SU-DHL-6 (cell line): ENCODE results near the gene AOAH.

Experiments used
- H2AFZ ChIP-seq: fragments of 200-600 bp; sonication (generic); 2 replicates; pipeline ENCODE4 v1.6.1; 2014; ENCODE audit warnings: low read depth, mild to moderate bottlenecking, moderate library complexity, mixed read lengths, antibody characterized with exemption, low read length; ENCODE audit not compliant: severe bottlenecking
- H3F3A ChIP-seq: fragments of 200-600 bp; shearing (Covaris generic); 2 replicates; pipeline ENCODE4 v1.6.0; 2016; ENCODE audit warnings: antibody characterized with exemption, mild to moderate bottlenecking; ENCODE audit not compliant: insufficient read depth
- H3K27ac ChIP-seq: fragments of 200-600 bp; sonication (generic); 2 replicates; pipeline ENCODE4 v1.5.1; 2016; ENCODE audit warnings: low read depth, mild to moderate bottlenecking, low read length, moderate library complexity, mixed read lengths
- H3K27me3 ChIP-seq: fragments of 200-600 bp; sonication (generic), shearing (Covaris generic); 2 replicates; pipeline ENCODE4 v1.6.0; 2014; ENCODE audit warnings: mild to moderate bottlenecking, low read length
- H3K36me3 ChIP-seq: fragments of 200-600 bp; sonication (generic); 2 replicates; pipeline ENCODE4 v1.6.1; 2014; ENCODE audit warnings: mild to moderate bottlenecking, low read length, mixed read lengths
- H3K4me2 ChIP-seq: fragments of 300-600, 200-600 bp; shearing (Covaris generic), sonication (generic); 2 replicates; pipeline ENCODE4 v1.6.0; 2014; ENCODE audit warnings: low read length, low read depth, mild to moderate bottlenecking; ENCODE audit not compliant: poor library complexity, severe bottlenecking
- H3K4me3 ChIP-seq: fragments of 200-600 bp; sonication (generic); 2 replicates; pipeline ENCODE4 v1.5.1; 2014; ENCODE audit warnings: antibody characterized with exemption, low read length, mild to moderate bottlenecking, mixed read lengths; ENCODE audit not compliant: insufficient read depth, poor library complexity, severe bottlenecking
- H3K79me2 ChIP-seq: fragments of 200-600 bp; sonication (generic); 2 replicates; pipeline ENCODE4 v1.6.1; 2014; ENCODE audit warnings: mild to moderate bottlenecking, low read length, moderate library complexity; ENCODE audit not compliant: insufficient read depth
- H3K9ac ChIP-seq: fragments of 200-600 bp; sonication (generic); 2 replicates; pipeline ENCODE4 v1.7.0; 2014; ENCODE audit warnings: mild to moderate bottlenecking, low read length
- H3K9me2 ChIP-seq: fragments of 200-600 bp; sonication (generic); replicated peaks from 2 replicates; pipeline ENCODE4 v1.6.1; 2014; ENCODE audit warnings: low read length; ENCODE audit not compliant: insufficient read depth
- H3K9me3 ChIP-seq: fragments of 200-600 bp; sonication (generic); 2 replicates; pipeline ENCODE4 v1.6.1; 2014; ENCODE audit warnings: low read length, mixed read lengths; ENCODE audit not compliant: insufficient read depth
- H4K20me1 ChIP-seq: fragments of 200-600 bp; sonication (generic); 2 replicates; pipeline ENCODE4 v1.6.1; 2014; ENCODE audit warnings: low read depth, mild to moderate bottlenecking, antibody characterized with exemption, low read length, moderate library complexity, mixed read lengths
- CTCF ChIP-seq: fragments of 200-600 bp; sonication (generic); IDR thresholded peaks from one replicate; pipeline ENCODE4 v1.5.1; 2017; ENCODE audit warnings: antibody characterized with exemption, mild to moderate bottlenecking, low read length, moderate library complexity; ENCODE audit not compliant: insufficient read depth, poor library complexity, severe bottlenecking
- EZH2phosphoT487 ChIP-seq: fragments of 200-600 bp; sonication (generic), shearing (Covaris generic); conservative IDR thresholded peaks from 2 replicates; pipeline ENCODE4 v1.6.1; 2018; ENCODE audit warnings: mild to moderate bottlenecking, antibody characterized with exemption, low read length, moderate library complexity, mixed read lengths

AOAH gene

GRCh38 chr7:36648441-36648840, 75.9 kb downstream of the AOAH start:
- Histone ChIP-seq H3K9ac (no peak overlapping the region), H3F3A (no peaks in the 10 kb centered on the region), H3K4me2 (no peak overlapping the region), H3K9me3 (no peaks in the 10 kb centered on the region), H3K79me2 (no peaks in the 10 kb centered on the region), H3K4me3 (no peak overlapping the region), H3K36me3 (no peaks in the 10 kb centered on the region), H4K20me1 (no peaks in the 10 kb centered on the region), H2AFZ (no peak overlapping the region), H3K9me2 (no peaks in the 10 kb centered on the region), H3K27me3 (no peaks in the 10 kb centered on the region), H3K27ac (no peak overlapping the region)
- TF ChIP-seq EZH2phosphoT487 (no peak), CTCF (no peak)

- Histone ChIP-seq H3K9me2 (no peaks in the 10 kb centered on the region), H2AFZ (no peak overlapping the region), H4K20me1 (no peaks in the 10 kb centered on the region), H3K4me3 (no peak overlapping the region), H3K36me3 (no peaks in the 10 kb centered on the region), H3K27ac (no peak overlapping the region), H3K9ac (no peak overlapping the region), H3K27me3 (no peaks in the 10 kb centered on the region), H3K4me2 (no peak overlapping the region), H3K79me2 (no peaks in the 10 kb centered on the region), H3F3A (no peaks in the 10 kb centered on the region), H3K9me3 (no peaks in the 10 kb centered on the region)
- TF ChIP-seq EZH2phosphoT487 (no peak), CTCF (no peak)
These were observed 79.5 kb downstream of the AOAH start for GRCh38 chr7:36644625-36645422.

GRCh38 chr7:36642414-36642813, 81.9 kb downstream of the AOAH start:
- H3K4me3 ChIP-seq = no peak overlapping the region
- no peaks in the 10 kb centered on the region for H3F3A ChIP-seq
- no peaks in the 10 kb centered on the region for H3K79me2 ChIP-seq
- no peak overlapping the region for H3K27ac ChIP-seq
- no peak overlapping the region for H3K4me2 ChIP-seq
- H3K36me3 ChIP-seq = no peaks in the 10 kb centered on the region
- no peaks in the 10 kb centered on the region for H3K27me3 ChIP-seq
- H4K20me1 ChIP-seq = no peaks in the 10 kb centered on the region
- no peak overlapping the region for H2AFZ ChIP-seq
- no peaks in the 10 kb centered on the region for H3K9me2 ChIP-seq
- H3K9me3 ChIP-seq = no peaks in the 10 kb centered on the region
- TF ChIP-seq CTCF = no peak
- no peak for TF ChIP-seq EZH2phosphoT487
- no peak overlapping the region for H3K9ac ChIP-seq
